GM18505 (cell line): ENCODE data around the gene ARHGEF10L.
"Not testable (repeated sequence)": the region's sequence is repeated elsewhere in the genome, so short reads cannot be mapped to it uniquely, and the experiment has no call there.

Experiments
- ATAC-seq: cut with Tn5 transposase; IDR thresholded peaks from one replicate; pipeline ENCODE4 v1.9.1; 2021; ENCODE audit not compliant: unreplicated experiment
- POLR2A ChIP-seq: IDR thresholded peaks from 4 replicates; pipeline ENCODE4 v1.6.1; 2011; ENCODE audit warnings: borderline replicate concordance; ENCODE audit not compliant: insufficient read depth, insufficient read length; ENCODE audit errors: extremely low read depth

ARHGEF10L gene

DNA sequence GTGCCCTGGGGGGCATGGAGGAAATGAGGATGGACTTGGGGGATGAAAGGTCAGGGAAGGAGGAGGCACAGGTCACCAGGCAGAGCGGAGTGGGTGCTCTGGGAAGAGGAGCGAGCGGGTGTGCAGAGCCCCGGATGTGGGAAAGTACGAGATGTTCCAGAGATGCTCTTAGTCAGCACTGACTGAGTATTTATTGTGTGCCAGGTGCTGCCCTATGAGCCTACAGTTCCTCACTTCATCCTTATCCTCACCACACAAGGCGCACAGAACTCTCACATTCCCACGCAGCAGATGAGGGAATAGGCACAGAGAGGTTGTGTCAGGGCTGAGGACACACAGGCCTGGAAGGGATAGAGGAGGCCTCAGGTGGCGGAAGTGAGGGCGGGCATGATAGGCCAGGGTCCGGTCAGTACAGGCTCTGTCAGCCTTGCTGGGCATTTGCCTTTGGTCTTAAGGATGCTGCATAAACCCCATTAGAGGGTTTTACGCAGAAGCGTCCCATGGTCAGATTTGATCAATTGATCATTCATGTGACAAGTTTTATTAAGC lies 77.3 kb downstream of the ARHGEF10L start:
- ATAC-seq: no peak
- no peak for TF ChIP-seq POLR2A

DNA sequence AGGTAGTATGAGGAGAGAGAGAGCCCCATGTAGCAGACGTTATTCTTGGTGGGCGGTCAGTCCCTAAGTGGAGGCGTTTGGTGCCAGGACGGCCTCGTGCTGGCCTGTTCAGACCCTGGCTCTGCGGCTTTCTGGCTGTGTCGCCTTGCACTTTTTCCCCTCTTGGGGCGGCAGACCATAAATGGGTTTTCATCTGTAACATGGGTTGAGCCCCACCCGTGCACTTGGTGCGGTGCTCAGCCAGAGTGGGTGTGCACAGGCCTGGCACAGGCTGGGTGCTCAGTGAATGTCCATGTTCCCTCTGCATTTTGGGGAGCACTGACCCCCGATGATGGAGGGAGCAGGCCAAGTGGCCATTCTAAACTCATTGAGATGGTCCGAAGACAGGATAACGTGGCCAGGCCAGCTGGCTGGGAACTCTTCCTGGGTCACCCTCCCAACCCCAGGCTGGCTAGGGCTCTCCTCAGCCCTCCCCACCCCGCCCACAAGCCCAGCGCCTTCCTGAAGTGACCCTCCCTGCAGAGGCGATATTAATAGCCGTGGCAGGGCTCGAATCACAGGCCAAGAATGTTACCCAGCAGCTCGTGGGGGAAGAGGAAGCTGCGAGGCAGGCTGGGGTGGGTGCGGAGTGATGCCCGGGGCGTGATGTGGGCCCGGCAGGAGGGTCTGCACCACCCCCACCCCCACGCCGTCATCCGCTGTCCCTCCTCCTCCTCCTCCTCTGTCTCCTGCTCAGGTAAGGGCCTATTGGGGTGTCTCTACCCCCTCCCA lies 78.5 kb downstream of the ARHGEF10L start:
- no peak for ATAC-seq
- no peak for TF ChIP-seq POLR2A

DNA sequence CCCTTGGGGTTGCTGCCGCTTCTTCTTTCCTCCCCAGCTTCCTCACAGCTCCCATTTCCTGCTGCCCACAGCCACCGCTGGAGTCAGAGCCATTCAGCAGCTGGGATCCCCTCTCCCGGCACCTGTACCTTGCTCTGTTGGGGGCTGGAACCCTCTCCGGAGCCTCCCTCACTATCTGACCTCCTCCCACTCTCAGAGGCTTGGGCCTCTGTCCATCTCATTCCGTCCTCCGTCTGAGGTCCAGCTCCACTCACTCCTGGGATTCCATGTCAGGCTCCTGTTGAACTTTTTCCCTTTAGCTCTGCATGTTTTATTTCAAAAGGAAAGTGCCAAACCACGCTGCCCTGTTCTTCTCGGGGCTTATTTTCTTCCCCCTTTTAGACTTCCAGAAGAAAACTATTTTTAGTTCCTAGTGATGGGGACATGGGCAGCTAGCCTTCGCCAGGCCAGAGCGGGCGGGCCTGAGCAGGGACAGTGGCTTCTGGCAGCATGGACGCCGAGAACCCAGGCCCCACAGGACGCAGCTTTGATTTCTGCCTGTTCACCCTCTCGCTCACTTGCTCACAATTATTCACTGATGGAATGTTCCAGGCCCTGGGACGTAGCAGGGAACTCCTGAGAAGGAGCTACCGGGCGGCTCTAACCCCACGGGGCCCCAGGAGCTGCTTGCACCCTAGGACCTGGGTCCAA lies 79.2 kb downstream of the ARHGEF10L start:
- ATAC-seq: no peak
- no peak for TF ChIP-seq POLR2A

DNA sequence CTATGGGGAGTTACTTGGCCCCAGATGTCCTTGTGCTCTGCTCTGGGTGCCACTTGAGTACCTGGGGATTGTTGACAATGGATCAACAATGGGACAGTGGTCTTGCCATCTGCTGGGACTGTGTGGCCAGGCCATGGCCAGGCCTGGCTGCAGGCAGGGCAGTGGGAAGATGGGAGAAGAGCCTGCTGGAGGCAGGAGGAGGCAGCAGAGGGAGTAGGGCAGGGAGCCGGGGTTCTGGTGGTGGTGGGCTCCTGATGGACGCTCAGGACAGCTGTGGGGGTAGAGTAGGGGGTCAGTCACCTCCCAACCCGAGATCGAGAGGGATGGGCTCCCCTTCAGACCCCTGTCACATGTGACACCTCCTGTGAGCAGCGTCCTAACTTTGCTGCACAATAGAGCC lies 81.0 kb downstream of the ARHGEF10L start:
- TF ChIP-seq POLR2A: no peak
- no peak for ATAC-seq

DNA sequence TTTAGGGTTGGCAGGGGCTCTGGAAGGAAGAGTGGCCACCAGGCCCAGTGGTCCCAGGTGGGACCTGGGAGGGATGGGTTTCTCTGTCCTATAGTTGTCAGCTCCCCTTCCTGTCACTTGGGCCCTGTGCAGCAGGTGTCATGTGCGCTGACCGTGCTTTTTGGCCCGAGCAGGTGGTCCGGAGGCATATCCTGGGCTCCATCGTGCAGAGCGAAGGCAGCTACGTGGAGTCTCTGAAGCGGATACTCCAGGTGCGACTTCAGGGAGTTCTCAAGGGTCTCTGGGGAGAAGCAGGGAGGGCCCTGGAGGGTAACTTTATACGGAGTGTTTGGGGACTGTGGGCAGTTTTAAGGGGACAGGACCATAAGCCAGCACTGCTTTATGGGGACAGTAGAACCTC lies 82.2 kb downstream of the ARHGEF10L start:
- TF ChIP-seq POLR2A: no peak
- no peak for ATAC-seq

DNA sequence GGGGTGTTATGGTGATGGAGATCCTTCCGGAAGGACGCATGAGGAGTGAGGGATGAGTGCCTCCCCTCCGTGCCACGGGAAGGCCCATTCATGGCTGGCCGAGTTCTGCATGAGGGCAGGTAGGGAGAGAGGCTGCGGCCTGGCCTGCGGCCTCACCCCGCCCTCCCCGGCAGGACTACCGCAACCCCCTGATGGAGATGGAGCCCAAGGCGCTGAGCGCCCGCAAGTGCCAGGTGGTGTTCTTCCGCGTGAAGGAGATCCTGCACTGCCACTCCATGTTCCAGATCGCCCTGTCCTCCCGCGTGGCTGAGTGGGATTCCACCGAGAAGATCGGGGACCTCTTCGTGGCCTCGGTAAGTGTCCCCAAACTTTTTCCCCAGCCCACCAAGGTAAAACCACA lies 83.3 kb downstream of the ARHGEF10L start:
- no peak for ATAC-seq
- TF ChIP-seq POLR2A: no peak

DNA sequence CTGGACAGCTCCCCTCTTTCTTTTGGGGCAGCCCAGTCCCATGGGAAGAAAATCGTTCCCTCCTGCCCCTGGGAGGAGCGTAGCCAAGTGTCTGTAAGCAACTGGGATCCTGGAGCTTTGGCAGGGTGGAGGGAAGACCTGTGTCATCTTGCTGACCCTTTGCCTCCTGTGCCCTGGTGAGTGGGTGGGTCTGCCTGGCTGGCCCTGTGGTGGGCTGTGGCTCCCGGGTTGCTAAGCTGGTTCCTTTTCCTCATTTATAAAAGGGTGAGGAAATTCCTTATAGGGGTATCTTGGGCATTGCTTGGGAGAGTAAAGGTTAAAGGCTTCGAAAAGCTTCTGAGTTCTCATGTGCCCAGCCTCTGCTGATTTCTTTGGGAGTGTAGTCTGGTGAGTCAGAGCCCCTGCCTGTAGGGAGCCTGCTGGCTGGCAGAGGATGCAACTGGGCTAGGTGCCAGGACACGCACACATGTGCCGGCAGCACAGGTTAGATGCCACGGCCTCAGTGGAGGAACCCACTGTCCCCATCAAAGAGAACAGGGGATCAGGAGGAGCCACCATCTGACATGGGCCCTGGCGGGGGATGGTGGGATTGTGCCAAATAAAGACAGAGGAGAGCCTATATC lies 85.2 kb downstream of the ARHGEF10L start:
- ATAC-seq: no peak

DNA sequence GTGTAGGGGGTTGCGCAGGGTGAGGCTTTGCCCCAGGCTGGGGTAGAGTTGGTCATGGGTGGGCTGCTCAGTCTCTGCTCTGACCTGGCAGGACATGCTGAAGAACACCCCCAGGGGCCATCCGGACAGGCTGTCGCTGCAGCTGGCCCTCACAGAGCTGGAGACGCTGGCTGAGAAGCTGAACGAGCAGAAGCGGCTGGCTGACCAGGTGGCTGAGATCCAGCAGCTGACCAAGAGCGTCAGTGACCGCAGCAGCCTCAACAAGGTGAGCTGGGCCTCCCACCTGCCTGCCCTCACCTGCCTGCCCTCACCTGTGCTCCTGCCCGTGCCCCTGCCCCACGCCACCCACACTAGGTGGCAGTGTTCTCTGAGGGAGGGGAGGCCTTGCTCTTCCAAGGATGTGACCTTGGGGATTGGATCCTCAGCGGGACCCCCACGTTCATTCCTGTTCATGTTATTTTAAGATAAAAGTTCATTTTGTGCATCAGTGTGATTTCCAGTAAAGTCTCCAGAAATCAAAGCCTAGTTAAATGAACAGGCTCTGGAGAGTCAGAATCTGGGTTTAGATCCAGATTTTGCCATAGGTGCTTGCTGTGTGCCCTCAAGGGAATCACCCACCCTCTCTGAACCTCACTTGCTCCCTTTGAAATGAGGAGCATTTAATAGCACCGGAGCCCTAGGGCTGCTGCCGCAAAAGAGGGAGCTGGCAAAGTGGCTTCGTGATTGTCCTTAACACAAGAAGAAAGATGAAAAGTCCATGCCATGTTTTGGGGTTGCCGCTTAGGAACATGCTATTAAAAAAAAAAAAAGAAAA lies 87.9 kb downstream of the ARHGEF10L start:
- TF ChIP-seq POLR2A: no peak
- ATAC-seq: no peak

More for the DNA sequence above, 85.2 kb downstream of the ARHGEF10L start:
- no peak for TF ChIP-seq POLR2A

DNA sequence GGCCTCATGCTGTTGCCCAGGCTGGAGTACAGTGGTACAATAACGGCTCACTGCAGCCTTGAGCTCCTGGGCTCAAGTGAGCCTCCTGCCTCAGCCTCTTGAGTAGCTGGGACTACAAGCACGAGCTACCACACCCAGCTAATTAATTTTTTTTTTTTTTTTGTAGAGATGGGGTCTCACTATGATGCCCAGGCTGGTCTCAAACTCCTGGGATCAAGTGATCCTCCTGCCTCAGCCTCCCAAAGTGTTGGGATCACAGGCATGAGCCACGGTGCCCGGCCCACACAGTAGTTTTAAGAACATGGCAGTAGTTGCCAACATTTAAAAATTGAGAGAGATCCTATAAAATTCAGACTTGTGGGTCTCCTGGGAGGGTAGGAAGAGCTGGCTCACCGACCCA lies 89.5 kb downstream of the ARHGEF10L start:
- not testable (repeated sequence) for ATAC-seq

DNA sequence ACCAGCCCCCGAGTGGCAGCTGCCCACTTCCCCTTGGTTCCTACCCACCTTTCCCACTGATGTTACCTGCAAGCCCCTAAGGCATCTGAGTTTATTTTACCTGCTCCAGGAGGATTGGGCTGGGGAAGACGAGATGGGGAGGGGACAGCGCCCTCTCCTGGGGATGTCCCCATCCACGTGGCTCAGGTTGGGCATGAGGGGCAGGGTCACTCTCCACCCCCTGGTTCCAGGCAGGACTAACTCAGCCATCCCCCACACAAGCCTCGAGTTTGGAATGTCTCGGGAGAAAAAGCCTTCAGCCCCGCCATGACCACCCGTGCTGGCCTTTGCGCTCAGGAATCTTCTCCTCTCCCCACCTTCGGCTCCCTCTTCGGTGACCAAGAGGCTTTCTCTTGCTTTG lies 90.0 kb downstream of the ARHGEF10L start:
- no peak for ATAC-seq
- no peak for TF ChIP-seq POLR2A

DNA sequence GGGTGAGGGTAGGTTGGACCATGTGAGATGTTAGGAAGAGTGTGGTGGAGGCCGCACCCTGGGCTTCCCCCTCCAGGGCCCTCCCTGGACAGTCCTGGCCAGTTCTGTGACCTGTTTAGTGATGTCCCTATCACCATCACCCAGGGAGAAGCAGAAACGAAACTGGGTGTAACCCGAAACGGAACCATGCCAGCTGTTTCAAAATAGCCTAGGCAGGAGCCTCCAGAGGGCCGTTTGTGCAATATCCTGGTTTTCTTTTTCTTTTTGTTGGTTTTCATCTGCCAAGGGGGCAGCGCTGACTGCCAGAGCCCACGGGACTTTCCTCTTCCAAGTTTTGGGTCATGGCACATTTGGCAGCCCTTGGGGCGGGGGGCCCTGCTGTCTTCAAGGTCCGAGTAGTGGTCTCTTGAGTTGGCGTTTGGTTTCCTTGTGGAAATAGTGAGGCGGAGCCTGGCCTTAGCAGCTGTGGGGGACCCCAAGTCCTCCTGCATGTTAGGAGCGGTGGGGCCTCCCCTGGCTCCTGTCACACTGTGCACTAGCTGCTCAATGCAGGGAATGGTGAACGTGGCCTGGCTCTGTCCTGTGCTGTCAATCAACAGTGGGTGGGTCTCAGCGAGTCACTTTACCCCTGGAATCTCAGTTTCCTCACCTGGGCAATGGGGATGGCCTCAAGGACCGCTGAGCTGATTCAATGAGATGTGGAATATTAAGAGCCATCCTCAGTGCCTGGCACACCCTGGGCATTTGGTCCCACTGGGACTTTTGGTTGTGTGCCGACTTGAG lies 90.7 kb downstream of the ARHGEF10L start:
- no peak for ATAC-seq
- no peak for TF ChIP-seq POLR2A

DNA sequence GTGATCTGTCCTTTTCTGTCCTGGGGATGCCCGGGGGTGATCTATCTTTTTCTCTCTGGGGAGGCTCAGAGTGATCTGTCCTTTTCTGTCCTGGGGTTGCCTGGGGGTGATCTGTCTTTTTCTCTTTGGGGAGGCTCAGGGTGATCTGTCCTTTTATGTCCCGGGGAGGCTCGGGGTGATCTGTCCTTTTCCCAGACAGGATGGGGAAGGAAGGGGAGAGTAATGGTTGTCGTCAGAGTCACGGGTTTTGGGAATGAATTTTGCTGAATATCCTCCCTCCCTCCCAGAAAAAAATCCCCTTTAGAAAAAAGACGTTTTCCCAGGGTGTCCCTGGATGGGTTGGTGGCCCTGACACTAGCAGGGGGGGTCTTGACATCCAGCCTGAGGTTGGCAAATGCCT lies 91.5 kb downstream of the ARHGEF10L start:
- no peak for TF ChIP-seq POLR2A
- no peak for ATAC-seq
